HEK293T (cell line): Measurements from ENCODE around the gene RASGRP4.
"Not testable (repeated sequence)": the region's sequence is repeated elsewhere in the genome, so short reads cannot be mapped to it uniquely, and the experiment has no call there.

Experiments used
- FOXM1 ChIP-seq: fragments of 450-650 bp; IDR thresholded peaks from 2 replicates; pipeline ENCODE4 v1.6.1; 2017; ENCODE audit warnings: mild to moderate bottlenecking, borderline replicate concordance
- HDGF ChIP-seq: fragments of 450-650 bp; IDR thresholded peaks from 2 replicates; pipeline ENCODE4 v1.6.1; 2017; ENCODE audit warnings: antibody characterized with exemption, borderline replicate concordance
- NFRKB ChIP-seq: fragments of 450-650 bp; IDR thresholded peaks from 2 replicates; pipeline ENCODE4 v1.6.1; 2016; ENCODE audit warnings: mild to moderate bottlenecking, moderate library complexity
- SUZ12 ChIP-seq: fragments of 450-650 bp; IDR thresholded peaks from 2 replicates; pipeline ENCODE4 v1.6.1; 2016; ENCODE audit warnings: mild to moderate bottlenecking

DNA sequence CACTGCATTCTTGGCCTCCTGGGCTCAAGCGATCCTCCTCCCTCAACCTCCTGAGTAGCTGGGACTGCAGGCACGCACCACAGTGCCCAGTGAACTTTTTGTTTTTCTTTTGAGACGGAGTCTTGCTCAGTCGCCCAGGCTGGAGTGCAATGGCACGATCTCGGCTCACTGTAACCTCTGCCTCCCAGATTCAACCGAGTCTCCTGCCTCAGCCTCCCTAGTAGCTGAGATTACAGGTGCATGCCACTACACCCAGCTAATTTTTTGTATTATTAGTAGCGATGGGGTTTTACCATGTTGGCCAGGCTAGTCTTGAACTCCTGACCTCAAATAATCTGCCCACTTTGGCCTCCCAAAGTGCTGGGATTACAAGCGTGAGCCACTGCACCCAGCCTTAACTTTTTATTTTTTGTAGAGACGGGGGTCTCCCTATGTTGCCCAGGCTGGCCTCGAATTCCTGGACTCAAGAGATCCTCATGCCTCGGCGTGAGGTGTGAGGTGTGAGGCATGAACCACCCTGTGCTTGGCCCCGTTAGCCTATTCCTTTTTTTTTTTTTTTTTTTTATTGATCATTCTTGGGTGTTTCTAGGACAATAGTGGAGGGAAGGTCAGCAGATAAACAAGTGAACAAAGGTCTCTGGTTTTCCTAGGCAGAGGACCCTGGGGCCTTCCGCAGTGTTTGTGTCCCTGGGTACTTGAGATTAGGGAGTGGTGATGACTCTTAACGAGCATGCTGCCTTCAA lies 62.9 kb downstream of the RASGRP4 start:
- not testable (repeated sequence) for TF ChIP-seq SUZ12, FOXM1, HDGF, NFRKB
